Loucy (cell line): ENCODE results near the gene P4HA3.

ENCODE experiments used
- H2AFZ ChIP-seq: fragments of 200-600 bp; sonication (generic); 2 replicates; pipeline ENCODE4 v1.6.0; 2016; ENCODE audit warnings: antibody characterized with exemption, mild to moderate bottlenecking, low read length, moderate library complexity
- H3F3A ChIP-seq: fragments of 200-600 bp; 2 replicates; pipeline ENCODE4 v1.6.0; 2016; ENCODE audit warnings: antibody characterized with exemption, low read depth, mild to moderate bottlenecking
- H3K27me3 ChIP-seq: fragments of 200-600 bp; sonication (generic); 2 replicates; pipeline ENCODE4 v1.6.1; 2014; ENCODE audit warnings: low read length, mild to moderate bottlenecking; ENCODE audit not compliant: insufficient read depth, poor library complexity, severe bottlenecking
- H3K36me3 ChIP-seq: fragments of 200-600 bp; sonication (generic); 2 replicates; pipeline ENCODE4 v1.6.1; 2016; ENCODE audit warnings: low read length; ENCODE audit not compliant: insufficient read depth
- H3K4me1 ChIP-seq: fragments of 200-600 bp; sonication (generic); 2 replicates; pipeline ENCODE4 v1.5.1; 2014; ENCODE audit warnings: low read length, mild to moderate bottlenecking; ENCODE audit not compliant: insufficient read depth, poor library complexity, severe bottlenecking
- H3K4me2 ChIP-seq: fragments of 200-600 bp; sonication (generic); 2 replicates; pipeline ENCODE4 v1.6.0; 2014; ENCODE audit warnings: antibody characterized with exemption, low read length, low read depth, mild to moderate bottlenecking; ENCODE audit not compliant: poor library complexity, severe bottlenecking
- H3K4me3 ChIP-seq: fragments of 200-600 bp; sonication (generic); 2 replicates; pipeline ENCODE4 v1.5.1; 2014; ENCODE audit warnings: low read length, mild to moderate bottlenecking, mixed read lengths; ENCODE audit not compliant: poor library complexity, severe bottlenecking
- H3K79me2 ChIP-seq: fragments of 200-600 bp; sonication (generic); 2 replicates; pipeline ENCODE4 v1.6.1; 2014; ENCODE audit warnings: low read length; ENCODE audit not compliant: insufficient read depth
- H3K9ac ChIP-seq: fragments of 200-600 bp; sonication (generic); 2 replicates; pipeline ENCODE4 v1.6.0; 2014; ENCODE audit warnings: mild to moderate bottlenecking, low read depth, low read length, moderate library complexity; ENCODE audit not compliant: poor library complexity, severe bottlenecking
- H3K9me2 ChIP-seq: fragments of 200-600 bp; sonication (generic); replicated peaks from 2 replicates; pipeline ENCODE4 v1.6.1; 2016; ENCODE audit warnings: low read depth, low read length, mixed read lengths
- H3K9me3 ChIP-seq: fragments of 200-600 bp; sonication (generic); 2 replicates; pipeline ENCODE4 v1.6.1; 2014; ENCODE audit warnings: mild to moderate bottlenecking, antibody characterized with exemption, low read length, low read depth; ENCODE audit not compliant: insufficient read depth
- H4K20me1 ChIP-seq: fragments of 200-600 bp; sonication (generic); 2 replicates; pipeline ENCODE4 v1.6.0; 2014; ENCODE audit warnings: antibody characterized with exemption, low read length, mild to moderate bottlenecking; ENCODE audit not compliant: insufficient read depth, poor library complexity, severe bottlenecking
- CTCF ChIP-seq: fragments of 200-600 bp; sonication (generic); conservative IDR thresholded peaks from 2 replicates; pipeline ENCODE4 v1.5.1; 2014; ENCODE audit warnings: mild to moderate bottlenecking, antibody characterized with exemption, low read length
- EZH2phosphoT487 ChIP-seq: fragments of 200-600 bp; IDR thresholded peaks from 2 replicates; pipeline ENCODE4 v1.6.1; 2018; ENCODE audit warnings: antibody characterized with exemption, mild to moderate bottlenecking, moderate library complexity, borderline replicate concordance

P4HA3 gene

GRCh38 chr11:74265256-74265655 is 46.2 kb downstream of the P4HA3 start:
- no peaks in the 10 kb centered on the region for H3K79me2 ChIP-seq
- no peak overlapping the region for H2AFZ ChIP-seq
- no peak overlapping the region for H3K4me3 ChIP-seq
- no peaks in the 10 kb centered on the region for H3K9me3 ChIP-seq
- H3K27me3 ChIP-seq = no peaks in the 10 kb centered on the region
- no peaks in the 10 kb centered on the region for H3K9me2 ChIP-seq
- no peaks in the 10 kb centered on the region for H3F3A ChIP-seq
- H4K20me1 ChIP-seq = no peaks in the 10 kb centered on the region
- no peak overlapping the region for H3K9ac ChIP-seq
- TF ChIP-seq EZH2phosphoT487 = no peak
- TF ChIP-seq CTCF = no peak
- H3K4me2 ChIP-seq = no peak overlapping the region
- peaks cover 21% of the 10 kb centered on the region for H3K4me1 ChIP-seq
- no peaks in the 10 kb centered on the region for H3K36me3 ChIP-seq

GRCh38 chr11:74262725-74263124 is 48.7 kb downstream of the P4HA3 start:
- Histone ChIP-seq H2AFZ (no peak overlapping the region), H3K4me2 (no peak overlapping the region), H3K79me2 (no peaks in the 10 kb centered on the region), H3K9me3 (no peaks in the 10 kb centered on the region), H3K9me2 (no peaks in the 10 kb centered on the region), H3K36me3 (no peaks in the 10 kb centered on the region), H3K4me3 (no peak overlapping the region), H3K27me3 (no peaks in the 10 kb centered on the region), H3F3A (no peaks in the 10 kb centered on the region), H3K9ac (no peak overlapping the region), H4K20me1 (no peaks in the 10 kb centered on the region), H3K4me1 (no peaks in the 10 kb centered on the region)
- TF ChIP-seq EZH2phosphoT487 (no peak), CTCF (no peak)

- Histone ChIP-seq H3F3A (no peaks in the 10 kb centered on the region), H4K20me1 (no peaks in the 10 kb centered on the region), H3K4me3 (no peak overlapping the region), H3K4me1 (no peaks in the 10 kb centered on the region), H3K36me3 (peaks cover 24% of the 10 kb centered on the region; the same call in 1 of the 2 replicates), H3K79me2 (no peaks in the 10 kb centered on the region), H3K9me2 (no peaks in the 10 kb centered on the region), H3K9ac (no peak overlapping the region), H3K4me2 (no peak overlapping the region), H2AFZ (no peak overlapping the region), H3K9me3 (no peaks in the 10 kb centered on the region), H3K27me3 (no peaks in the 10 kb centered on the region)
- TF ChIP-seq EZH2phosphoT487 (no peak), CTCF (no peak)
These were observed 53.4 kb downstream of the P4HA3 start for GRCh38 chr11:74257959-74258553.
